Right renal pelvis (tissue), 4 donors: ENCODE results near the gene CD44. TPM values are rescaled to one million over a fixed set of nuclear protein-coding genes. Genes with fewer than 3 reads are reported as not detected.
A peak's percentile ranks its signal among the peaks of the same experiment; 100 is the strongest.

ENCODE experiments used
- DNase-seq, 4 donors: peaks; one replicate each; pipeline ENCODE4 v3.0.0-alpha.2; 2013; ENCODE audit warnings: low read depth in 4 of 4, low spot score in 3 of 4, missing footprints in 1 of 4
- polyA plus RNA-seq, 4 donors: library from polyadenylated mRNA; unstranded; fragments of 120-200 nt; gene quantifications; one replicate each; pipeline ENCODE4 v1.2.1, GENCODE V29; 2013; ENCODE audit not compliant: insufficient read length in 4 of 4

CD44 gene
- polyA plus RNA-seq, 4 donors = 11.6 to 15.2 (median 12.3) TPM

DNA sequence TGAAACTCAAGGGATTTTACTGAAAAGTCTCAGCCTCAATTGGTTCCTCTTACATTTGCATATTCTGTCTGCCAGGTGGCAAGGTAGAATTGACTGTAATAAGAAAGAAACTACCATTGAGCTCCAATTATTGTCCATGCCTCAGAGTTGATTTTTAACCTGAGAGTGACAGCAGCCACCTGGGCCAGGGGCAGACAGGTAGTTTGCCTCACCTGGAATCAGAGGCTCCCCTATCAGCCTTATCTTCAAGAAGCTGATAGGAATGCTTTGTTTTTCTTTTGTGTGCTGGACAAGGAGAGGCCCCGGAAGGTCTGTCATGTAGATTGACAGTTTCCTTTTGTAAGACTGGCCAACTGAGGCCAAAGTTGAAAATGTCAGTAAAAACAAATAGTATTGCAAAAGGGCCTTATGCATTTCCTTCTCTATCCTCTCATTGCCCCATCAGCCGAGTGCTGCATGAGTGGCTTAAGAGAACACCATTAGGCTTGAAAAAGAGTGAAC is 34.1 kb downstream of the CD44 start:
- no peak for DNase-seq

DNA sequence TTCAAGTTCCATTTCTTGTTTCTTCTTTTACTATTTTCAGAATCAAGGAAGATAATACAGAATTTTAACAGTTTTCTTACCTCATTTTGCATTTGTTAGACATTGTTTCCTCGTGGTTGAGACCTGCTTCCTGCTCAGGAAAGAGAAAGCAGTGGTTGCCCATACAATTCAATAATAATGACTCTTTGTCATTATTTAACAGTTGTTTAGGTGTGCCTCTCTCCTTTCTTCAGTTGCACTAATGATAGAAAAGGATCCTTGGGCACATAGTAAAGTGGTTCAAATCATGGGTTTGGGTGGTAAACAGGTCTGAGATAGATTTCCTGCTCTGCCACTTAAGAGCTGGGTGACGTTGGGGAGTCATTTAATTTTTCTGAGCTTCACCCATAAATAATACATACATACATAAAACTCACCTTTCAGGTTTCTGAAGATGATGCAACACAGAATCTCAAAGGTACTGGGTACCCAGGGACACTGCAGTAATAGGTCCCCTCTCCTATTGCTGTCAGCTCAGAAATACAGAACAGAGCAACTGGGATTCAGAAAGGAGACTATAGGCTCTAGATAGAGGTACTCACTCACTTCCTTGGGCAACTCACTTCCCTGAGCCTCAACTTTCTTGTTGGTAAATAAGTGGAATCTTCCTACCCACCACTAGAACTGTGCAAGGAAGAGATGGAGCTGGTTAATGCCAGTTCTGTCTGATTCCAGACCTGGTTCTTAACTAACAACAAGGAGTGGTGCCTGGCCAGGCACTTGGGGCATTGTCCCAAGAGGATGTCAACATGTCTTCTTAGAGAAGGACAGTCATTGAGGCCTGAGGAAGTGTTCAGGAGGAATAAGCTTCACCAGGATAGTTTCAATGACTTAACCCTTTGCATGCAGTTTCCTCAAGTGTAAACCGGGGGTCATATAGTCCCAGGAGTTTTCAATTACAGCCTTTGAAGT is 34.9 kb downstream of the CD44 start:
- no peak for DNase-seq

DNA sequence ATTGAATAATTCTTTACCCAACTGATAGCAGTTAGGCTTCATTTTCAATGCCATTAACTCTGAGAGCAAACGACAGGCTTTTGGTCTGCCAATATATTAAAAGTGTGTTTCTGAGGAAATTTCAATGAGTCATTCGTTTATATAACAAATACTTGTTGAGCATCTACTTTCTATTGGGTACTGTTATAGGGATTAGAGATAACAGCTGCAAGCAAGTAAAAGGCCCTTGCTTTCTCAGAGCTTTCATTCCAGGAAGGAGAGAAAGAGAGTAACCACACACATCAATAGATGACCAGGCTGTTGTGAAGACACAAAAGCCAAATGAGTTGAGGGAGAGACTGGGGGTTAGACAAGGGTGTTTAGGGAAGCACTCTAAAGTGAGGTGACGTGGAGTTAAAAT is 35.7 kb downstream of the CD44 start:
- no peak for DNase-seq

GRCh38 chr11:35177370-35177769 is 38.4 kb downstream of the CD44 start:
- DNase-seq = no peak

- no peak for DNase-seq
Measured at GRCh38 chr11:35178067-35178805, 39.3 kb downstream of the CD44 start.

DNA sequence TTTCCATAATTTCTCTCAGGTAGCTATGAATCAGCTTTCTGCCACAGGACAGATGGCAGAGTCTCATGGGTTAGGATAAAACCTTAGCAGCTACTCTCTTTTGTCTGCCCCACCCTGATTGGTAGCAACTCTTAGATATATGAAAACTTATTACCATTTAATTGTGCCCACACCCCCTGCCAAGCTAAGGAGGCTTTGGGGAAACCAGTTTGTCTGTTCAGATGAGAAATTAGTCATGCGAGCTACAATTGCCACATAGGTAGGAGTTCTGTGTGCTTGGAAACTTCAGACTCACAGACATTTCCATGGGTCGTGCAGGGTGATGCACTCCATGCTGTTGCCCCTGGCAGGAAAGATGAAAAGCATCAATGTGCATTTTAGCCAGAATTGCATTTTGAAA is 39.9 kb downstream of the CD44 start:
- no peak for DNase-seq

DNA sequence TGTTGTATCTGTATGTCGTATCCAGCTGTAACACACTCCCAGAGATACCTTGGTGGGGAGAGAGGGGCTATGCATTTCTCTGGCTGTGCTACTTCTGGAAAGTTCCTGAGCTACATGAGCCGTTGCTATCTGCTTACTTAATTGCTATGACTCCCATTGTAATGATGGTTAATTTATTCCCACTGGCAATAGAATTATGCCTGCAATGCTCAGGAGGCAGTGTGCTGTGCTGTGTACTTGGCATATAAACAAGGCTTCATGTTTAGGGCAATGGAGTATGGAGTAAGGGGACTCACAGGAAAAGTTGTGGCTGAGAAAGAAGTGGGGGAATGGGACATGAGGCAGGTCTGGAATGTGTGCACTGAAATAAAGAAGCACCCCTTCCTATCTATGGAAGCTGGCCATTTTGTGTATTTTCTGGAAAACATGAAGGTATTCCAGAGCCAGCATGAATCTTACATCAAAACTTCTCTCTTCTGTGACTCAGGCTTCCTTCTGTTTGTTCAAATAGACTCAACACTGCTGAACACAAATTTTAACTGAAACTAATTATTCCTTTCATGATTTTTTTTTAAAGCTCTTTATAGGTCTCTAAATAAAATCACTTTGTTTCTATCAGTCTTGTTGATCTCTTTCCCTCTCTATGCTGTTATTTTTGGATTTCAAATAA is 40.6 kb downstream of the CD44 start:
- no peak for DNase-seq

- no peak for DNase-seq
Measured at GRCh38 chr11:35180317-35181233, 41.6 kb downstream of the CD44 start.

- no peak for DNase-seq
Measured at GRCh38 chr11:35182317-35182939, 43.5 kb downstream of the CD44 start.

DNA sequence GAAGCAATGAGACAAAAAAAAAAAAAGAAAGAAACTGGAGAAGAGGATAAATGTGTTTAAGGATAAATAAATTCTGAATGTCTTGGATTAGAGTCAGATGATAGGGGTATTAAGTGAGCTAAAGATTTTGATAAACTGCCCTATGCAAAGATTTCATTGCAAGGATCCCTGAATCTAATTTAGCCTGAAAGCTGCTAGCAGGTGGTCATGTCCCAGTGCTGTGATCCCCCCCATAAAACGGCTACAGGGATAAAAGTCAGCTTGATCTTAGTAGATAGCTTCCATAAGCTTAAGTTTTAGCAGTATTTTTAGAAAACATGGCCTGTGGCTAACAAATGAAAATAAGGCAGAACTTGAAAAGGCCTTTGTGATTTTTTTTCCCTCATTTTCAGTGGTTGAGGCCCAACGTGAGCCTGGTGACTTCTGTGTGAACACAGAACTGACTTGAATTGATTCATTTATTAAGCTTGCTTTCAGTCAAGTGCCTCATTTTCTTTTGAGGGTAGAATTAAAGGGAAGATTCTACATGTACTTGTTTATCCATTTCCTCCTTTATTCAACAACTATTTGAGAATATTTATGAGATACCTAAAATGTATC is 44.5 kb downstream of the CD44 start:
- no peak for DNase-seq

- no peak for DNase-seq
Measured at GRCh38 chr11:35185696-35186095, 46.7 kb downstream of the CD44 start.

DNA sequence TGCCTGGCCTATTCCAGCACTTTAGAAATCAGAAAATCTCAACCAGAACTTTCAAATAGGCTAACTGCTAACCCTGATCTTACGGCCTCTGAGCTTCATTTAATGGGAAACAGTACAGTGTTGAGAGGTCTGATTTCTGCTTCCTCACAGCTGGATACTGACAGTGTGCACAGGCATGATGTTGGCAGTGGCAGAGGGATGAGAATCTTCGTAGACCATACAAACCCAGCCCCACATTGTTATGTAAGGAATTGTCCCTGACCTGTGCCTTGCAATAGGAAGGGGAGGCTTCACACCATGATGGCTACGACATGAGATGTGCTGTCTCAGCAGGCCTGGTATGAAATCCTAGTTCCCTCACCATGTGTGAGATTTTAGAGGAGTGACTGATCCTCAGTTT is 49.0 kb downstream of the CD44 start:
- no peak for DNase-seq

- peak in 1 of 4 donors; percentile 33 for DNase-seq
Measured at GRCh38 chr11:35190804-35191348, 51.9 kb downstream of the CD44 start.

- DNase-seq = peak; percentile 8 to 28 (median 21)
Measured at GRCh38 chr11:35192347-35192746, 53.4 kb downstream of the CD44 start.

- no peak for DNase-seq
Measured at GRCh38 chr11:35193767-35194166, 54.8 kb downstream of the CD44 start.

DNA sequence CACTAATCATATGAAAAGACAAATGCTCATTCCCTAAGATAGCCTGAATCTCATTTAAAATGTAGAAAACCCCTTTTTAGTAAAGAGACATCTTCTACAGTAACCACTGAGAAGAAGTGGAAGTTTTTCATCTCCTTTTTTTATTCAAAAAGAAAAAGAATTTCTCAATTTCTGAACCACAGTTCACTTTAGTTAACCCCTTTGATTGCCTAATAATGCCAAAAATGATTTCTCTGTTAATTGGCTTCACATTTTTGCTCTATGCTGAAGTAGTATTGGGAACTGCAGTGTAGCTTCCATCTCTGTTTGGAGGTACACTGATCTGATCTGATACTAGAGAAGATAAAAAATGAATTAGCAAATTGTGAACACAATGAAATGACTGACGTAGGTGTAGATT is 58.3 kb downstream of the CD44 start:
- DNase-seq = no peak

DNA sequence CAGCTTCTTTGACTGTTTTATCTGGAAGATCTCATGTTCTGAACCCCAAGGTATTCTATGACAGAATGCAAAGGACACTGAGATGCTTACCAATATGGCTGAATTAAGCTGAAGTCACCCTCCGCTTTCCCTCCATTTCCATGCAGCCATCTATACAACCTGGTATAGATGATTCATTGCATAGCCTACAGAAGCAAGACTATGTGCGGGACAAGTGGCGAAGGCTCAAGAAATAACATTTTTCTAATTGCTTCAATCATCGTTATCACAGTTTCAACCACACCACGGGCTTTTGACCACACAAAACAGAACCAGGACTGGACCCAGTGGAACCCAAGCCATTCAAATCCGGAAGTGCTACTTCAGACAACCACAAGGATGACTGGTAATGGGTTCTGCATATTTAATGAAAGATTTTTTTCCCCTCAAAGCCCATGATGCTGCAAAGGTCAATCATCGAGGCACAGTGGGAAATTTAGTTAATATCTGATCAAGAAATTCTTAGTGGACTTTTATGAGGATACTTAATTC is 61.9 kb downstream of the CD44 start:
- no peak for DNase-seq

DNA sequence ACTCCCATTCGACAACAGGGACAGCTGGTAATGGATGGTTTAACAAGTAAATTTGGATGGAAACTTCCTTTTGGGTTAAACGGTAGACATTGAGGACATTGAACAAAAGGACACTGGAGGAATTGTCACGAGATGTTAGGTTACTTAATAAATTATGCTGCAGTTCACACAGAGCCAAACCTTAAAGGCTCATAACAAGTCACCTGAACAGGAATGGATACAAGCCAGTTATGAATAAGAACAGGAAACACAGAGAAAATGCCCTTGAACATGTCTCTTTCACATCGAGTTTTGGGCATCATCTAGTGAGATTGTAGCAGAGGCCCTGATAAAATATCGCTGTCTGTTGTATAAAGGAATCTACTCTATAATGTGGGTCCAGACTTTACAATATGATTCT is 65.6 kb downstream of the CD44 start:
- no peak for DNase-seq

DNA sequence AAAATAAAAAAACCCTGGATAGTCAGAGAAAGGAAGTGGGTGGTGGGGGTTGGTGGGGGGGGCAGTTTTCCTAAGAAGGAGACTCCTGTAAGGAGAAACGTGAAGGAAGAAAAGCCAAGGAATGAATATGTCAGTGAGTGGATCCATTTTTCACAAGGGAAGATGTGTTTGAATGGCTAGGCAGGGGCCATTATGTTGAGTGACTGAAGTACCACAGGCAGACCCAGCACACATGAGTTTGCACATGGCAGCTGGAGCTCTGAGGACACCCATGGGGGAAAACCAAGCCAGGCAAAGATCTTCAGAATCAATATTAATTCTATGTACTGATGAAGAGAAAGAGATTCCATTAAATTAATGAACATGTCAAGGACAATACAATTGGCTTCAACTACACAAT is 67.6 kb downstream of the CD44 start:
- DNase-seq = no peak
